SK-N-SH (cell line): ENCODE data around the gene FAM229B.

Experiments used
- CTCF ChIP-seq: fragments of 200-600 bp; sonication (generic); IDR thresholded peaks from 2 replicates; pipeline ENCODE4 v1.6.1; 2017; ENCODE audit warnings: antibody characterized with exemption, mild to moderate bottlenecking, moderate library complexity
- EP300 ChIP-seq, 2 experiments: IDR thresholded peaks; 2 replicates each; pipeline versions ENCODE4 v1.4.0 to v1.6.1; 2012; ENCODE audit warnings: borderline replicate concordance in 1 of 2, low read depth in 1 of 2, low read length in 1 of 2
- NRF1 ChIP-seq: IDR thresholded peaks from 2 replicates; pipeline ENCODE4 v1.6.1; 2012; ENCODE audit warnings: low read depth, mild to moderate bottlenecking, low read length
- TAF1 ChIP-seq: IDR thresholded peaks from 2 replicates; pipeline ENCODE4 v1.6.1; 2012; ENCODE audit warnings: low read depth, mild to moderate bottlenecking, low read length, moderate library complexity, borderline replicate concordance
- USF2 ChIP-seq: fragments of 150-350 bp; IDR thresholded peaks from 2 replicates; pipeline ENCODE4 v1.6.1; 2017; ENCODE audit warnings: antibody characterized with exemption, low read length, low read depth, borderline replicate concordance

GRCh38 chr6:112041535-112041934, 45.9 kb upstream of the FAM229B start:
- no peak for TF ChIP-seq NRF1
- no peak for TF ChIP-seq CTCF
- no peak for TF ChIP-seq USF2
- TF ChIP-seq EP300 (IDR thresholded peaks at IDR 0.05; ENCODE audit: borderline replicate concordance in 1 of 2, low read depth in 1 of 2, low read length in 1 of 2), result no peak
- no peak for TF ChIP-seq TAF1
